Measurements from ENCODE around the gene SESN3.

The SESN3 gene

DNA sequence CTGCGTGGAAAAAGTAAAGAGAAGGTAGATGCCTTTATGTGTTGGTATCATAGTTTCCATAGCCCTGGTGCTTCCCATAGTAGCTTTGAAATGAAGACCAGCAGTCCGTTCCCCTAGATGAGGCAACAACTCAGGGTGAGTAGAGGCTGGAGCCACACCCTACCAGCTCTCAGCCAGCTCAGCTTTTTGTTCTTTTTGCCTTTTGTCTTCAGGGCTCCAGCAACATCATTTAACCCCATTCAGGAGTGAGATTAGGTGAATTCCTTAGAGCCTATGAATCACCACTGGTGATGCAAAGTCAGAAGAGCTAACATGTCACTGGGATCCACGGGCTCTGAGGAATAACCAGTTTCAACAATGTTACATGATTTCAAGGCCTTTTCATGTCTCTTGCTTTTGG, 14.0 kb upstream of the SESN3 start:
- no peak for DNase-seq (ENCODE audit: low read depth in 1 of 2, low spot score in 1 of 2)
- in situ Hi-C loops (cut with HindIII; ENCODE audit: low pct_unique_long_range_greater_than_20kb, low sequenced_read_pairs), result no loop called here
- TF ChIP-seq JUND (IDR thresholded peaks at IDR 0.05; ENCODE audit: low read depth), result no peak

DNA sequence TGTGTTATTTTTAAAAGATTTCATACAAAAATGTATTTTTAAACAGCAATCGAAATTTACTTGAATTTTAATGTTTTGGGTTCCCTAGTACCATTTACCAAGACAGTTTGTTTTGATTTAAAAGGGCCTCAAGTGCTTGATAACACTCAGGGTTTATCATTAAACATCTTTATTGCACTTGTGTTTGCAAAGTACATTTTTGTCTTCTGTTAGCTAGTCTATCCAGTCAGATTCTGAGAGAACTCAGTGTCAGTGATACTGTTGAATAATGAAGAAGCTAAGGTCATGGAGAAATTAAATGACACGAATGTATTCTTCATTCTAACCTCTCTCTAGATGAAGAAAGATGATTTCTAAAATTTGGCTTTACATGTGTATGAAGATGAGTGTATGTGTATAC, 12.7 kb upstream of the SESN3 start:
- DNase-seq (ENCODE audit: low read depth in 1 of 2, low spot score in 1 of 2), result no peak
- TF ChIP-seq JUND (IDR thresholded peaks at IDR 0.05; ENCODE audit: low read depth), result no peak
- in situ Hi-C loops (cut with HindIII; ENCODE audit: low pct_unique_long_range_greater_than_20kb, low sequenced_read_pairs), result no loop called here

DNA sequence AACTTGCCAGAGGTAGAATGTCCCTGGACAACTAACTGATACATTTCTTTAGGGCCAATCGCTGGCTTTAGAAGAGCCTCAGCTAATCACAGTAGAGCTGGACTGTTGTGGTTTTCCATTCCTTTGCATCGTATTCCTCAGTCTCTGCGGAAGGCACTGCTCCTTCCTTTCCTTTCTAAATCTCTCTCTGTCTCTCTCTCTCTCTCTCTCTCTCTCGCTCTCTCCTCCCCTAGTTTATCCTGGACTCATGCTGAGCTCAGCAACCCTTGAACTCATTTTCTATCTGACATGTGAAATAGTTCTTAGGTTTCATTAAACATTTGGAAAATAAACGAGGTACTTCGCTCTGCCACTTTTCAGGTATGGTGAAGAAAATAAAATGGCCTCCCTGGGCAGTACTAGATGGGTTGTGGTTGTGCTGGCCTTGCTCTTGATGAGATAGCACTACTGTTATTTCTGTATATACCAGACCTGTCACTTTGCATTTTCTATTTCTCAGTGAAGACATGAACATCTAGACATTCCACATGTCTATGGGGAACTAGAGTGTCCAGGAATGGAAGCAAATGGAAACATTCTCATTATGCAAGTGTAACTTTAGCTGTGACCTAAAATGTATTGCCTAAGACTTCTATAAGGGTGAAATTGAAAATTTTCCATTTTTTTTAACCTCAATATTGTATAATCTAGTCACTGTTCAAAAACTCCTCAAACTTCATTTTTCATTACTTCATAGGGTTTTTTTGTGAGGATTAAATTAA, 12.0 kb upstream of the SESN3 start:
- DNase-seq (ENCODE audit: low read depth in 1 of 2, low spot score in 1 of 2), result no peak
- in situ Hi-C loops (cut with HindIII; ENCODE audit: low pct_unique_long_range_greater_than_20kb, low sequenced_read_pairs), result no loop called here
- TF ChIP-seq JUND (IDR thresholded peaks at IDR 0.05; ENCODE audit: low read depth), result no peak

DNA sequence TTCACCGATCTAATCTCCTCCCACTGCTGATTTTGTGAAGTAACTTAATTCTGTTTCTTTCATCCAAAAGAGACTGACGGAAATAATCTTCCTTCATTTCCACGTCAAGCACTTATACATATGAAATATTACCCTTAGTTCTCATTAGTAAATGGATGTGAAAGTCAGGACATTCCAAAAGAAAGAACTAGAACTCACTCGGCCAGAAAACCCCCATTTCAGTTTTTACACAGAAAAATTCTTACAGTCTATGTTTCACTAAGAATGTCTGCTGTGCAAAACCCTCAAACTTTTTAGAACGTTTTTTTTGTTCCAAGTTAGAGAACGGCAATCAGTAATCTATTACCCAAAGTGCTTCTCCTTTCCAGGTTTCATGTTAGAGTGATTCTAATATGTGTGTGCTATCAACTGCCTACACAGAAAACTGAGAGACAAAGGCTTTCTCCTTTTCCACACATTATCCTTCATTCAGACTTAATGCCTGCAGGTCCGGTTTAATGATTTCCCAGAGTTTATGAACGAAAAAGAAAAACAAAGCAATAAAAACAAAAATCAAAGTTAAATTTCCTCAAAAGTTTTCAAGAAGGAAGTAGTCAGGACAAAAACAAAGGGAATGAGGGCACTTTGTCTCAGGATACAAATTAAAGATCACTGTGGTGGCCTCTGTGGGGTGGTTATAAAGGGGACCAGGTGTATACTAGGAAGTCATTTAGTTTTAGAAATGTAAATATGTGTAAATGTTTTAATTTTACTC, 11.3 kb upstream of the SESN3 start:
- in situ Hi-C loops (cut with HindIII; ENCODE audit: low pct_unique_long_range_greater_than_20kb, low sequenced_read_pairs), result no loop called here
- DNase-seq (ENCODE audit: low read depth in 1 of 2, low spot score in 1 of 2), result no peak
- TF ChIP-seq JUND (IDR thresholded peaks at IDR 0.05; ENCODE audit: low read depth), result no peak

DNA sequence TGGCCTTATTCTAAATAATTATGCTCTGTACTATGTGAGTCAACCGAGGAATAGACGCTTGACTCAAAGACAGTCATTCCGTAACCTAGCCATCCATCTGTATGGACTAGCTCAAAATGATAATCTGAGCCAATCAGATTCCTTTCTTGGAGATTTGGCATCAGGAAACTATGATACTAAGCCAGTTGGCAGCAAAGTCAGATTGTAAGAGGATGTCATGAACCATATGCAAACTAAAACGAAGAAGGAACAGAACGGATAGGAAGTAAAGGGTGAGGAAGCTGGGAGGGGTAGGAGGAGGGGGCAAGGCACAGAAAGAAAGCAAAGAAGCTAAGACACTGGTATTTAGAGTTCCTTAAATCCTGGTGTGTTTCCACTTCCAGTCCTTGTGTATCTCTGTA, 10.7 kb upstream of the SESN3 start:
- DNase-seq (ENCODE audit: low read depth in 1 of 2, low spot score in 1 of 2), result no peak
- in situ Hi-C loops (cut with HindIII; ENCODE audit: low pct_unique_long_range_greater_than_20kb, low sequenced_read_pairs), result no loop called here
- no peak for TF ChIP-seq JUND (IDR thresholded peaks at IDR 0.05; ENCODE audit: low read depth)

DNA sequence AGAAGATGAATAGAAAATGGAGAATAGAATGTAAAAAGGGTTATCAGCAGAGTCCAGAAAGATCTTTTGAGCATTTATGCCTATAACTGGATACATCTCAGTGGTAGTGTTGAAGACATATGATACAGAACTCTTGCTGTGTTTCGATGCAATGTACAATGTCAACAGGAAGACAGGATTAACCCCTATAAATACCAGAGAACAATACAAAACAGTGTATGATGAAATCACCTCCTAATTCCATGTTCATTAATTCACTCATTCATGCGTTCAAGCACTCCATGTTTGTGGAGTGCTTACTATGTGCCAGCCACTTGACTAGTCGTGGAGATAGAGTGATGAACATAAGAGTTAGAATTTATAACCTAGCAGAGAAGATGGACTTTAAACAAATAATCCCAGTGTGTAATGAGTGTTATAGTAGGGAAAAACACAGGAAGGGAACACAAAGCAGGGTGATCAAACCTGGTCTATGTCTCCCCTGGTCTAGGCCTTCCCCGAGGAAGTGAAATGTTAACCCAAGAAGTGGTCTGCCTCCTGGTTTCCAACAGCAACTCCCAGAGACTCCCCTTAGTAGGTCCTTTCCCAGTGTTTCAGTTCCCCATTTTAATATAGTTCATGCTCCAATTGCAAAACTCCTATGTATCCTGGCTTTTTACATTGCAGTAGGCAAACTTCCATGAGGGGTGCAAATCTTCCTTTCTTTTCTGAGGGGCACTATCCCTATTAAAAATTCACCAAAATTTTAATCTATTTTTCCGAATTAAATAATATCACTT, 9.1 kb upstream of the SESN3 start:
- in situ Hi-C loops (cut with HindIII; ENCODE audit: low pct_unique_long_range_greater_than_20kb, low sequenced_read_pairs), result no loop called here
- TF ChIP-seq JUND (IDR thresholded peaks at IDR 0.05; ENCODE audit: low read depth), result no peak
- no peak for DNase-seq (ENCODE audit: low read depth in 1 of 2, low spot score in 1 of 2)

DNA sequence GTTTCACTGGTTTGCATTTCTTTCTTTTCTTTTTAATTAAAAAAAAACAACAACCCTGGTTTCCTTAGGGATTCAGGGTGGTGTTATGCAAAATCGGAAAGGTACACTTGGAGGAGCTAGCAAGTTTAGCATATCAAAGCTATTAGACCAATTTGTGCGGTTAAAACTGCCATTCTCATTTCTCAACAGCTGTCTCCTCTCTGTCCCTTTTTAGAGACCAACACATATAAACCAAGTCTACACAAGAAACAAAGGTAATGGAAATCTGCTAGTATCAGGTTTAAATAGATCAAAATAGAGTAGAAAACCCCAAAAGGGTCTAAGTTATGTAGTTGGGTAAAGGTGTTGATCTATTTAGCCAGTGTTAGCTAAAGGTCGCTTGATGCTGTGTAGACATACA, 1.7 kb upstream of the SESN3 start:
- DNase-seq (ENCODE audit: low read depth in 1 of 2, low spot score in 1 of 2), result no peak
- in situ Hi-C loops (cut with HindIII; ENCODE audit: low pct_unique_long_range_greater_than_20kb, low sequenced_read_pairs), result no loop called here
- no peak for TF ChIP-seq JUND (IDR thresholded peaks at IDR 0.05; ENCODE audit: low read depth)

DNA sequence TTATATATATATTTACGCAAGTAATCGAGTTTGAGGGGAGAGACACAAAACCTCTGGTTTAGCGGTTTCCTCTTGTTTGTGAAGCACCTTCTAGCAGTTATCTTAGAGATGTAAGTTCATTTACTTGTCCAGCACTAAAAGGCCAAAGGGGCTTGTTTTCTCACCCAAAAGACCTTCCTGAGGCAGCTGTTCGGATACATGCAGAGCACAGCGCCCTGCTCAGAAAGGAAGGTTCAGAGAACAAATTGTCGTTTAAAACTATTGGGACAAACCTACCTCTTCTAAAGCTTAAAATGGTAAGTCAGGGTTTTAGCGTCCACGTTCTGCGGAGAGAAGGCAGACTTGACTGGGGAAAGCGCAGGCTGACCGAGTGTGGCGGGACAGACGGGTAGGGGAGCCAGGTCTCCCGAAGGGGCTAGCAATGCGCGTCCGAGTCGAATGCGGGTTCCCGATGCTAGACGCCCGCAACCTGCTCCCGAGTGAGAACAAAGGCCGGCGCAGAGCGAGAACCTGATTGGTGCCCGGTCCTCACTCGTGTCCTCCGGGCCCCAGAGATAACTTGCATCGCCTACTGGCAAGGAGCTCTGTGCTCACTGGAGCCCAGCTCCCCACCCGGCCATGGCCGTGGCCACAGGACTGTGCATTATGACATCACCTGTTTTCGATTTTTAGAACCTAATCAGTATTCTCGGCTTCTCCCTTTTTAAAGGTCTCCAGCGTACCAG, 1.0 kb upstream of the SESN3 start:
- no peak for TF ChIP-seq JUND (IDR thresholded peaks at IDR 0.05; ENCODE audit: low read depth)
- in situ Hi-C loops (cut with HindIII; ENCODE audit: low pct_unique_long_range_greater_than_20kb, low sequenced_read_pairs), result no loop called here
- DNase-seq (ENCODE audit: low read depth in 1 of 2, low spot score in 1 of 2), result no peak

DNA sequence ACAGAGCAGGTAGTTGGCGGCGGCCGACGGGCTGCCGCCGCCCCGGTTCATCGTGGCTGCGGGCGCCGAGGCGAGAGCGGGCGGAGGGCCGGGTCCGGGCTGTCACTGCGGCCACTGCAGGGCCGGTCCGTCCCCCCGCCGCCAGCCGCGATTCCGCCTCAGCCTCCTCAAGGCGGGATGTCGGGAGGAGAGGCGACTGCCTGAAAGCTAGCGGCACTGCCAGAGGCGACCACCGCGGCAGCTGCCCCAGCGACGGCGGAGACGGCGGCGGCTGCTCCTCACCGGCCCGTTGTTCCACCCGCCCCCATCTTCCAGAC, 234 bp downstream of the SESN3 start:
- no peak for DNase-seq (ENCODE audit: low read depth in 1 of 2, low spot score in 1 of 2)
- in situ Hi-C loops (cut with HindIII; ENCODE audit: low pct_unique_long_range_greater_than_20kb, low sequenced_read_pairs), result no loop called here
- no peak for TF ChIP-seq JUND (IDR thresholded peaks at IDR 0.05; ENCODE audit: low read depth)

DNA sequence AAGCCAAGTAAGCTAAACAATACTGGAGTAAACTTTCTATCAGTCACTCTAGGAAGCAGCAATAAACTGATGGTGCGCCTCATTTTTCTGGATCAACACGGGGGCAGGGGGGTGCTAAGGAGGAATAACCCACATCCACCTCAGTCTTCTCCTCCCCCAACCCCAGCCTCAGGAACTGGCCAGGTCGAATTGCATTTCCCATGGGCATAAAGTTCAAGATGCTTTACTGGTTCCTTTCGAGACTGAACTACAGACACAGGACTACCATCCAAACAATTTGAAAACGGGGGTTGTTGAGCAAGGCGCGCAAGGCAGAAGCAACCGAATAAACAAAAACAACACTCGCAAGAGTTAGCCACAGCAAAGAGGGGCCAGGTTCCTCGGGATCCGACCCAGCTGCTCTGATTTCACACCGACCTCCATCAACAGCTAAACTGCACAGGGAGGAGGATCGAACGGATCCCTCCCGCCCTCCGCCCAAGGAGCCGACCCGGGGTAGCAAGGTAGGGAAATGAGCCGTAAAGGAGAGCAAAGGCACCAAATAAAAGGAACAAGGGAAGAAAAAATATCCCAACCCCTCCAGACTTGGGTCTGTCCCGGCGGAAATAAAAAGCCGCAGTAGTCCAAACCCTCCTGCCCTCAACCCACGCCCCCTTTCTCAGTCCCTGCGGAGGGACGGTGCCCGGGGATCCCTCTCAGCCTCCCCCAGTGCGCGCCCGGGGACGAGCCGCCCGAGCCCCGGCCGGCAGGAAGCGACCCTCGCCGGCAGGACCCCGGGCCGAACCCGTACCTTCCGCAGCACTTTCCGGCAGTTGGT, 801 bp downstream of the SESN3 start:
- no peak for DNase-seq (ENCODE audit: low read depth in 1 of 2, low spot score in 1 of 2)
- no peak for TF ChIP-seq JUND (IDR thresholded peaks at IDR 0.05; ENCODE audit: low read depth)
- in situ Hi-C loops (cut with HindIII; ENCODE audit: low pct_unique_long_range_greater_than_20kb, low sequenced_read_pairs), result no loop called here

DNA sequence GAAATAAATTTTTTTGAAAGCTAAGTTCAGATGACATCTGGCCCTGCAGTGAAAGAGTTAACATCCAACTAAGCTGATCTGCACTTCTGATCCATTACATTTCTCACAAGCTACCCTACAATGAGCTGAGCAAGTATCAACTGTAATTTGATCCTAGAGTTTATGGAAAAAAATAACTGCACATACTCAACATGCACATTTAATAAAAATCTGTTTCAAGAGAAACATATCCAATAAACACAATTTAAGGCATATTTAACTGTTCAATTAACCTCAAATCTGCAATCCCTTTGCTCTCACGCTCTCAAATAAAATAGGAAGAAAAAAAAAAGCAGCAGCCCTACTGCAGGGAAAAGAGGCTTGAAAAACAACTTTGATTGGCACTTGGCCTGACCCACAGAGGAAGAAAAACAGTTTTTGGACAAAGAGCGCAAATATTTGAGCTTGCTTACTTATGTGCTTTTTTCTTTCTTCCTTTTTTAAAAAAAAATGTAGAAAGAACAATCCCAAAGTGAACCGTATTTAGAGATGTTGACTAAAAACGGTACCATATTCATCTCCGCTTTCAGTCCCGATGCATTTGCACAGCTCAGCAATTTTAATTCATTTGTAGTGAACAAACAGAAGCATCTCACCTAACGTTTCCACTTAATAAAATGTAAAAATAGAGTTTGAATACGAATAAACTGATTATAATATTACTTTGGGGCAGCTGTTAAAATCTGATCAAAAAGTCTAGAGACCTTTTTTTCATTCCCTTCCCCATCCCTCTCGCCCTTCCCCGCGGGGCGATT, 1.6 kb downstream of the SESN3 start:
- in situ Hi-C loops (cut with HindIII; ENCODE audit: low pct_unique_long_range_greater_than_20kb, low sequenced_read_pairs), result no loop called here
- no peak for DNase-seq (ENCODE audit: low read depth in 1 of 2, low spot score in 1 of 2)
- TF ChIP-seq JUND (IDR thresholded peaks at IDR 0.05; ENCODE audit: low read depth), result no peak
